Tongue (tissue), 2 donors: ENCODE data around the gene SDHA. TPM values are rescaled to one million over a fixed set of nuclear protein-coding genes. Genes with fewer than 3 reads are reported as not detected.
"Not testable (repeated sequence)": the region's sequence is repeated elsewhere in the genome, so short reads cannot be mapped to it uniquely, and the experiment has no call there.

Source experiments
- DNase-seq: peaks from one replicate; pipeline ENCODE4 v3.0.0-alpha.2; 2015
- total RNA-seq: library from RNA; depleted of rRNA; stranded (reverse); fragments of >200 nt; gene quantifications from one replicate; pipeline ENCODE4 v1.2.3, GENCODE V29; 2014

The SDHA gene
- total RNA-seq, 1 donor from 2014 or later: 201 TPM

- DNase-seq: peak; percentile 28
Observed at GRCh38 chr5:186091-187041, 31.8 kb upstream of the SDHA start.

DNA sequence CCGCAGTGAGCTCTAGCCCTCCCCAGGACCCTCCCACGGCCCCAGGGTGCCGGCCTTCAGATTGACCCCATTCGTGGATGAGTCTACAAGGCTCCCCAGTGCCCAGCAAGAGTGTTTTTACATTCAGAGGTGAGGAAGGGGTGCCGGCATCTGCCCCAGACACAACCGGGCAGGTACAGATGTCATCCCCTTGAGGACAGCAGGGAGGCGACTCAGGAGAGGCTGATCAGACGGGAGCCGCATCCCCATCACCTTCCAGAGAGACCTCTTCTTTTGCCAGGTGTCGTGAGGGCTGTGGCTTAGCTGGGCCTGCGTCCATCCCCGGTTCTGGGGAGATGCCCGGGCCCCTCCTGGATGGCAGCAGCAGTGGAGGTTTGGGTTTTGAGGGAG lies 31.1 kb upstream of the SDHA start:
- DNase-seq: no peak

DNA sequence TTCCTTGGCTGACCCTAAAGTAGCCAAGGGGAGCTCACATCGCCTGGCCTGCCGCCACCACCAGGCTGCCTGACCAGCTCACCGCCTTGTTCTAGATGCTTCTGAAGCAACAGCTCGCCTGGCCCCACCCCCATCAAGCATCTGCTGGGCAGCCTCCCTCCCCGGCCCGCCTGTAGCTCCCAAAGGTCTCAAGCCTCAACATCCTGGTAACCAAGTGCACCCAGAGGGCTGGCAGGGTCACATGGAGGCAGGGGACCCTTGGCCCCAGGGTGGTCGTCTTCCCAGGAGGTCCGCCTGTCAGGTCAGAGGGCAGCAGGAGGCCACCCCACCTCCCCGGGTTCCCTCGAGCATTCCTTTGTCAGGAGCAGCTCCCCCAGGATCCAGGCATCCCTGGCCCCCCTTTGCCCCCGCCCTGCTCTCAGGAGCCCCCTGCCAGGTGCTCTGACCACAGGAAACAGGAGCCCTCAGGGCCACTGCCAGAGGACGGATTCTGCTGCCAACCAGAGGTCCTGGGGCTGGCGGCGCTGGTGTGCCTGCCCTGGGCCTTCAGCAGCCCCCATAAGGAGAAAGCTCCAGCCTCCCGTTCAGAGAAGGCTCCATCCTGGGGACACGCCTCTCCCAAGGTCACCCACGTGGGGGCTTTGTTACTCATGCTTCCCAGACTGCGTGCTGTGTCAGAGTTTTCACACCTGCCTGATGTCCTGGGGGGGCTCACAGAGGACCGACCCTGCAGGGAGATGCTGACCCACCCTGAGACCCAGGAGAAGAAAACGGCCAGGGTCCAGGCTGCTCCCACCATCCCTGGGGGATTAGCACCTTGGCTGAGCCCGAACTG lies 30.3 kb upstream of the SDHA start:
- no peak for DNase-seq

- peak; percentile 95 for DNase-seq
Observed at GRCh38 chr5:188488-189481, 29.3 kb upstream of the SDHA start.

- no peak for DNase-seq
Observed at GRCh38 chr5:189486-189885, 28.6 kb upstream of the SDHA start.

- no peak for DNase-seq
Observed at GRCh38 chr5:189976-190365, 28.1 kb upstream of the SDHA start.

DNA sequence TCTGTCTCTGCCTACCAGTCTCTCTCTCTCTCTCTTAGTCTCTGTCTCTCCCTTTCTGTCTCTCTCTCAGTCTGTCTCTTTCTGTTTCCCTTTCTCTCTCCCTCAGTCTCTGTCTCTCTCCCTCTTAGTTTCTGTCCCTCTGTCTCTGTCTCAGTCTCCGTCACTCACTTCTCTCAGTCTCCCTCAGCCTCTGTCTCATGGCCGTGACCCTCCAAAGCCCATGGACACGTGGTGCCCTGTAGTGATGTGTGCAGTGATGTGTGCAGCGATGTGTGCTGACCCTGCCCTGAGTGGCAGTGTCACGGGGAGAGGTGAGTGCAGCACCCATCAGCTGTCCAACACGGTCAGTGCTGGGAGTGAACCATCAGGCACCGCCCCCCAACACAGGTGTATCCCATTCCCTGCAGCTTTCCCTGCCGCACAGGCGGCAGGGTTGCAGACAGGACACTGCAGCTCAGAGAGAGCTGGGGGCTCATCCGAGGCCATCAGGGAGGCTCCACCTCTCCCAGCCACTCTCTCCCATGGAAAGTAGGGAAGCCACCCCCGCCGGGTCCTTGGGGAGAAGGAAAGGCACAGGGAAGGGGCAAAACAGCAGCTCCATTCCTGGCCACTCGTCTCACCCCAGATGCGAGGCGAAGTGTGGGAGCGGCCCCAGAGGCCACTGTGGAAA lies 27.6 kb upstream of the SDHA start:
- peak; percentile 17 for DNase-seq

DNA sequence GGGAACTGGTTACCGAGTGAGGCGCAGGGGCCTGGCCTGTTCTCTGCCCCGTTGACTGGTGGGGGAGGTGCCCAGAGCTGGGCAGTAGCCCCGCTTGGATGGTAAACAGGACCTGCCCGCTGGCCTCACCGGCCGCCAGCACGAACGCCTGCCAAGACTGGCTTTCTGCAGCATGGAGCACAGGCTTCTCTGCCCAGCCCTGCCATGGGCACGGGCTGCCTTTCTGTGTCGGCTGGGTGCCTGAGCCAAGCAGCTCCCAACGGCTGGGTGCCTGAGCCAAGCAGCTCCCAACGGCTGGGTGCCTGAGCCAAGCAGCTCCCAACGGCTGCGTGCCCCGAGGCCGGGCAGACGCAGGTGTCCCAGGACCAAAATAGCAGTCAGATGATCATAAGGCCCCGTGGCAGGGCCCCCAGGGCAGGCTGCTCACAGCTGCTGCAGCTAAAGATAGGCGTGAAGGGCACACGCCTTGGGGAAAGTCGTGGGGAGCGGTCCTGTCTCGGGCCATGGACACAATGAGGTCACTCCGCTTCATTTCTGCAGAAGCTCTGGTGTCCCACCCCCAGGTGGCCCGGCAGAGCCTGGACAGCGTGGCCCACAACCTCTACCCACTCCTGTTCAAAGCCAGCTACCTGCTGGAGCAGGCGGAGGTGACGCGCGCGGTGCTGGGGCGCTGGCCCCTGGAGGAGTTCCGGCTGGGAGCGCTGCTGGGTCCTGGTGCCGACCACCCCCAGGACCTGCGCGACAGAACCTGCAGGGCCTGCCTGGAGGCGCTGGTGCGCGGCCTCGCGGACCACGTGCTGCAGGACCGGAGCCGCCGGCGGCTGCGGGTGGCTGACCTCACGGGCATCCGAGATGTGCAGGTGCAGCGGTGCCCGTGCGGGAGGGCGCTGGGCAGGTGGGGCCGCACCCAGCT lies 26.8 kb upstream of the SDHA start, which contains the start of gene LRRC14B:
Gene LRRC14B (plus strand): TSS at position 460 of the 913 bp plus-strand sequence. CDS start 44 bp downstream, at position 504.
- peak; percentile 86 for DNase-seq

DNA sequence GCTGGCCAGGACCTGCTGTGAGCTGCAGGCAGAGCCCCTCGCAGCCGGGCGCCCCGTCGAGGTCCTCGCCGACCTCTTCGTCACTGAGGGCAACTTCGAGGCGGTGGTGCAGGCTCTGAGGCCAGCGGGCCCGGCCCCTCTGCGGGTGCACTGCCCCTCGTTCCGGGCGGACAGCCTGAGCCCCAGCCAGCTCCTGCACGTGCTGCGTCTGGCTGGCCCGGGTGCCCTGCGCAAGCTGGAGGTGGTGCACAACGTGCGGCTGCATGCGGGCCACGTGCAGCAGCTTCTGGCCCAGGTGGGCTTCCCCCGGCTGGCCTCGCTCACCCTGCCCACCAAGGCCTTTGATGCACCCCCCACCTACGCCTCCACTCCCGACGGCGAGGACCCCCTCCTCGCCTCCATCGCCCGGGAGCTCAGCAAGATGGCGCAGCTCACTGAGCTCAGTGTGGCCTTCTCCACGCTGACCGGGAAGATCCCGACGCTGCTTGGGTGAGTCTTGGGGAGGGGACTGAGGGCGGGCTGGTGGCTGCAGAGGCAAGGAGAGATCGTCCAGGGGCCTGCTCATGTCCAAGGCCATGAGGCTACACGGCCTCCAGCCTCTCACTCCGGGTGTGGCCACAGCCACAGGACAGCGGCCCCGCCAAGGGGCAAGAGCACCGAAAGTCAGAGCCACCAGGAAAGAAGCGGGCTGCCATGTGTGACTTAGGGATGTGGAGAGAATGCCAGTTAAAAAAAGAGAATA lies 26.0 kb upstream of the SDHA start:
- DNase-seq: no peak

GRCh38 chr5:192691-192969 lies 25.5 kb upstream of the SDHA start:
- DNase-seq: no peak

GRCh38 chr5:192970-193831 lies 24.9 kb upstream of the SDHA start:
- no peak for DNase-seq

GRCh38 chr5:194102-194501 lies 24.0 kb upstream of the SDHA start:
- DNase-seq: no peak

DNA sequence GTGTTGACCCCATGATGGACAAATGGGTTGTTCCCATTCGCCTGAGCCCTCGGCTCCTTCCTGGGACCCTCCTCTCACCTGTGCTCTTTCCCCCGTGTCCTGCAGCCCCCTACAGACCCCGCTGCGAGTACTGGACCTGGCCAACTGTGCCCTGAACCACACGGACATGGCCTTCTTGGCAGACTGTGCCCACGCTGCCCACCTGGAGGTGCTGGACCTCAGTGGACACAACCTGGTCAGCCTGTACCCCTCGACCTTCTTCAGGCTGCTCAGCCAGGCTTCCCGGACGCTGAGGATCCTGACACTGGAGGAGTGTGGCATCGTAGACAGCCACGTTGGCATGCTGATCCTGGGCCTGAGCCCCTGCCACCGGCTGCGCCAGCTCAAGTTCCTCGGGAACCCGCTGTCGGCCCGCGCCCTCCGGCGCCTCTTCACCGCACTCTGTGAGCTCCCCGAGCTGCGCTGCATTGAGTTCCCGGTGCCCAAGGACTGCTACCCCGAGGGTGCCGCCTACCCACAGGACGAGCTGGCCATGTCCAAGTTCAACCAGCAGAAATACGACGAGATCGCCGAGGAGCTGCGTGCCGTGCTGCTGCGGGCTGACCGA lies 23.4 kb upstream of the SDHA start:
- no peak for DNase-seq

DNA sequence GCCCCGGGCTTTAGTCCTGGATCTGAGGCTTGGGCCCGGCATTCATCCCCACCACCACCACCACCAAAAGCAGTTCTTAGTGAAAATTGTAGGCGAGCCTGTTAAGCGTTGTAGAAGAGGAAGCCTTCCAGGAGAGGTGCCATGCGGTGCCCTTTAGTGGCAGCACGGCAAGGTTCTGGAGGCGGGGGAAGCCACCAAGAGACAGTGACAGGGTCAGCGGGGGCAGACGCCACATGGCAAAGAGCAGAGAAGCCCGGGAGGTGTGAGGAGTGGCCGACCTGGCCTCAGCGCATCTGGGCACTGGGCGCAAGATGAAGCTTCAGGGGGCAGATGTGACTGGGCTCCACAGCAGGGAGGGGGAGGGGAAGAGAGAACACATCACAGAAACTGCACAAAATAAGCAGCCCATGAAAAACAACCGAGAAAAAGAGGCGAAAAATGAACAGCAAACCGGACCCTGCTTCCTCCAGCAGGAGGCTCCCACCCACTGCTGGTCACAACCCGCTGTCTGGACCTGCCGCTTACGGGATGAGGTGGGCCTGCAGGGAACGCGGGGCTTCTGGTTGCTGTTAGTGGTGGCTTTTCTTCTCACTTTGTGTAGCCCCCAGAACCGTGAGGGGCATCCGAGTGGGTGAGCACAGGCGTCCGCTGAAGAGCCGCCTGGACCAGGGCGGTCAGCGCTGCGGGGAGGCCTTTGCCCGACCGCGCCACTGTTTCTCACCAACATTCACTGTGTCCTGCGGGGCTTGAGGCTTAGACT lies 22.5 kb upstream of the SDHA start:
- DNase-seq: no peak

- no peak for DNase-seq
Observed at GRCh38 chr5:196350-196749, 21.8 kb upstream of the SDHA start.

DNA sequence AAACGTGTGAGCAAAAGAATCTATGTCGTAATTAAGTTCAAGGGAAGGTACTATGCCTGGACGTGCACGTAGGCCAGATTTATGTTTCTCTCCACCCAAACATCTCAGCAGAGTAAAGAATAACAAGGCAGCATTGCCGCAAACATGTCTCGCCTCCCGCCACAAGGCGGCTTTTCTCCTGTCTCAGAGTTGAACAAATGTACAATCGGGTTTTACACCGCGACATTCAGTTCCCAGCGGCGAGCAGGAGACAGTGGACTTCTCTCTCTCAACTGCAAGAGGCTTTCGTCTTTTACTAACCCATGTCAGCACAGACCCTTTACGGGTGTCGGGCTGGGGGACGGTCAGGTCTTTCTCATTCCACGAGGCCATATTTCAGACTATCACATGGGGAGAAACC lies 21.1 kb upstream of the SDHA start:
- DNase-seq: not testable (repeated sequence)

- DNase-seq: no peak
Observed at GRCh38 chr5:197892-198489, 20.1 kb upstream of the SDHA start.
